OCI-LY1 (cell line): ENCODE results near the gene CORO2B.

Experiments used
- H2AFZ ChIP-seq: fragments of 200-600 bp; sonication (generic), shearing (Covaris generic); 2 replicates; pipeline ENCODE4 v1.6.0; 2014; ENCODE audit warnings: antibody characterized with exemption, mild to moderate bottlenecking, low read length
- H3F3A ChIP-seq: fragments of 200-600 bp; sonication (generic), shearing (Covaris generic); 2 replicates; pipeline ENCODE4 v1.6.0; 2014; ENCODE audit warnings: mild to moderate bottlenecking, antibody characterized with exemption, low read length, moderate library complexity; ENCODE audit not compliant: insufficient read depth
- H3K27ac ChIP-seq: fragments of 200-600 bp; sonication (generic); 2 replicates; pipeline ENCODE4 v1.5.1; 2014; ENCODE audit warnings: low read length, mixed run types, mild to moderate bottlenecking, low read depth; ENCODE audit not compliant: poor library complexity, severe bottlenecking
- H3K27me3 ChIP-seq: fragments of 200-600 bp; sonication (generic); 2 replicates; pipeline ENCODE4 v1.6.0; 2014; ENCODE audit warnings: antibody characterized with exemption, mild to moderate bottlenecking, low read length, moderate library complexity; ENCODE audit not compliant: insufficient read depth
- H3K36me3 ChIP-seq: fragments of 200-600 bp; sonication (generic); 2 replicates; pipeline ENCODE4 v1.6.1; 2014; ENCODE audit warnings: mild to moderate bottlenecking, antibody characterized with exemption, low read length, moderate library complexity, mixed read lengths; ENCODE audit not compliant: insufficient read depth
- H3K4me1 ChIP-seq: fragments of 200-600 bp; sonication (generic); 2 replicates; pipeline ENCODE4 v1.5.1; 2014; ENCODE audit warnings: mild to moderate bottlenecking, low read length, moderate library complexity; ENCODE audit not compliant: insufficient read depth, severe bottlenecking
- H3K4me2 ChIP-seq: fragments of 200-600 bp; sonication (generic), shearing (Covaris generic); 2 replicates; pipeline ENCODE4 v1.6.1; 2014; ENCODE audit warnings: low read length
- H3K4me3 ChIP-seq: fragments of 200-600 bp; sonication (generic); 2 replicates; pipeline ENCODE4 v1.5.1; 2014; ENCODE audit warnings: low read length, low read depth, mild to moderate bottlenecking, mixed read lengths; ENCODE audit not compliant: poor library complexity, severe bottlenecking
- H3K79me2 ChIP-seq: fragments of 200-600 bp; shearing (Covaris generic); 2 replicates; pipeline ENCODE4 v1.6.1; 2016; ENCODE audit warnings: mixed run types, low read length, mixed read lengths; ENCODE audit not compliant: insufficient read depth
- H3K9ac ChIP-seq: fragments of 200-600 bp; sonication (generic), shearing (Covaris generic); 2 replicates; pipeline ENCODE4 v1.6.1; 2014; ENCODE audit warnings: mild to moderate bottlenecking, low read length, mixed read lengths
- H3K9me2 ChIP-seq: fragments of 200-600 bp; sonication (generic), shearing (Covaris generic); 2 replicates; pipeline ENCODE4 v1.6.1; 2014; ENCODE audit warnings: low read depth, mild to moderate bottlenecking, low read length, mixed read lengths
- H3K9me3 ChIP-seq: fragments of 200-600 bp; shearing (Covaris generic); 2 replicates; pipeline ENCODE4 v1.6.1; 2014; ENCODE audit warnings: low read length, mixed read lengths
- H4K20me1 ChIP-seq: fragments of 200-600 bp; sonication (generic), shearing (Covaris generic); 2 replicates; pipeline ENCODE4 v1.6.0; 2016; ENCODE audit warnings: mild to moderate bottlenecking, low read length; ENCODE audit not compliant: insufficient read depth
- CTCF ChIP-seq: fragments of 200-600 bp; sonication (generic), shearing (Covaris generic); IDR thresholded peaks from 2 replicates; pipeline ENCODE4 v1.5.1; 2017; ENCODE audit warnings: mild to moderate bottlenecking, antibody characterized with exemption, low read length, moderate library complexity, mixed read lengths
- EZH2 ChIP-seq: fragments of 200-600 bp; sonication (generic), shearing (Covaris generic); IDR thresholded peaks from 2 replicates; pipeline ENCODE4 v1.8.0; 2017; ENCODE audit warnings: borderline replicate concordance, mixed run types, mild to moderate bottlenecking, antibody characterized with exemption, low read length, moderate library complexity, mixed read lengths

Gene CORO2B

GRCh38 chr15:68712886-68713285 is 134.1 kb downstream of the CORO2B start:
- TF ChIP-seq EZH2 (no peak), CTCF (no peak)
- no peaks in the 10 kb centered on the region for H3K9me3 ChIP-seq
- no peaks in the 10 kb centered on the region for H3F3A ChIP-seq
- H3K9me2 ChIP-seq, result no peaks in the 10 kb centered on the region
- no peaks in the 10 kb centered on the region for H3K36me3 ChIP-seq
- peaks cover 7% of the 10 kb centered on the region; the same call in 1 of the 2 replicates for H3K27me3 ChIP-seq
- no peak overlapping the region for H3K27ac ChIP-seq
- no peak overlapping the region for H3K9ac ChIP-seq
- no peak overlapping the region for H2AFZ ChIP-seq
- H3K79me2 ChIP-seq, result no peaks in the 10 kb centered on the region
- H3K4me1 ChIP-seq, result no peaks in the 10 kb centered on the region
- H4K20me1 ChIP-seq, result no peaks in the 10 kb centered on the region
- H3K4me3 ChIP-seq, result no peak overlapping the region
- no peak overlapping the region for H3K4me2 ChIP-seq

GRCh38 chr15:68713874-68714273 is 135.1 kb downstream of the CORO2B start:
- Histone ChIP-seq H3K79me2 (no peaks in the 10 kb centered on the region), H3K36me3 (no peaks in the 10 kb centered on the region), H3K4me3 (no peak overlapping the region), H3F3A (no peaks in the 10 kb centered on the region), H4K20me1 (no peaks in the 10 kb centered on the region), H3K27ac (no peak overlapping the region), H3K9me3 (no peaks in the 10 kb centered on the region), H3K4me2 (no peak overlapping the region), H3K4me1 (no peaks in the 10 kb centered on the region), H3K27me3 (peaks cover 7% of the 10 kb centered on the region), H3K9me2 (no peaks in the 10 kb centered on the region), H2AFZ (no peak overlapping the region), H3K9ac (no peak overlapping the region)
- TF ChIP-seq CTCF, result no peak
- no peak for TF ChIP-seq EZH2

- no peaks in the 10 kb centered on the region for H3K4me1 ChIP-seq
- no peaks in the 10 kb centered on the region for H3K9me3 ChIP-seq
- TF ChIP-seq CTCF, result no peak
- TF ChIP-seq EZH2, result no peak
- H3K9ac ChIP-seq, result no peak overlapping the region
- no peak overlapping the region for H3K4me2 ChIP-seq
- H2AFZ ChIP-seq, result no peak overlapping the region
- H4K20me1 ChIP-seq, result no peaks in the 10 kb centered on the region
- H3K36me3 ChIP-seq, result no peaks in the 10 kb centered on the region
- no peak overlapping the region for H3K27ac ChIP-seq
- H3K27me3 ChIP-seq, result peaks cover 4% of the 10 kb centered on the region
- H3K9me2 ChIP-seq, result no peaks in the 10 kb centered on the region
- H3F3A ChIP-seq, result no peaks in the 10 kb centered on the region
- H3K4me3 ChIP-seq, result no peak overlapping the region
- H3K79me2 ChIP-seq, result no peaks in the 10 kb centered on the region
Observed at GRCh38 chr15:68715111-68715510, 136.3 kb downstream of the CORO2B start.
